ENCODE data around the gene UPK3B.
"Not testable (repeated sequence)": the region's sequence is repeated elsewhere in the genome, so short reads cannot be mapped to it uniquely, and the experiment has no call there.

DNA sequence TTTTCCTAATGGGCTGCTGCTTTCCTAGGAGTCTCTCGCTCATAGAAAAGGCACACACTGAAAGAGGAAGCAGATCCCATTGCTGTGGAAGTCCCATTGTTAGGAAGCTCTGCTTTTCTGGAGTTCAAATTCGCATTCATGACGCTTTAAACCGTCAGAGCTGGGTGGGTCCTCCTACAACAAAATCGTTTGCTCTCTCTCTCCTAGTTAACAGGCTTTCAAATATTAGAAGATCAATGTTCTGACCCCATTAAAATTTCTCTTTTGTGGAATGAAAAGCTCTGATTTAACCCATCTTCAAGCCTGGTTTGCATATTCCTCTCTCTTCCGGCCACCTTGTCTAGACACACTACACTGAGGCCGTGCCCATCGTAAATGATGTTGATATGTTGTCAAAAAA lies 32.8 kb downstream of the UPK3B start, which contains the start of gene SPDYE16:
- TF ChIP-seq, protein P1, sequence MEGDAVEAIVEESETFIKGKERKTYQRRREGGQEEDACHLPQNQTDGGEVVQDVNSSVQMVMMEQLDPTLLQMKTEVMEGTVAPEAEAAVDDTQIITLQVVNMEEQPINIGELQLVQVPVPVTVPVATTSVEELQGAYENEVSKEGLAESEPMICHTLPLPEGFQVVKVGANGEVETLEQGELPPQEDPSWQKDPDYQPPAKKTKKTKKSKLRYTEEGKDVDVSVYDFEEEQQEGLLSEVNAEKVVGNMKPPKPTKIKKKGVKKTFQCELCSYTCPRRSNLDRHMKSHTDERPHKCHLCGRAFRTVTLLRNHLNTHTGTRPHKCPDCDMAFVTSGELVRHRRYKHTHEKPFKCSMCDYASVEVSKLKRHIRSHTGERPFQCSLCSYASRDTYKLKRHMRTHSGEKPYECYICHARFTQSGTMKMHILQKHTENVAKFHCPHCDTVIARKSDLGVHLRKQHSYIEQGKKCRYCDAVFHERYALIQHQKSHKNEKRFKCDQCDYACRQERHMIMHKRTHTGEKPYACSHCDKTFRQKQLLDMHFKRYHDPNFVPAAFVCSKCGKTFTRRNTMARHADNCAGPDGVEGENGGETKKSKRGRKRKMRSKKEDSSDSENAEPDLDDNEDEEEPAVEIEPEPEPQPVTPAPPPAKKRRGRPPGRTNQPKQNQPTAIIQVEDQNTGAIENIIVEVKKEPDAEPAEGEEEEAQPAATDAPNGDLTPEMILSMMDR (IDR thresholded peaks at IDR 0.05), result not testable (repeated sequence)
- not testable (repeated sequence) for TF ChIP-seq POLR2A (IDR thresholded peaks at IDR 0.05); POLR2AphosphoS5 (IDR thresholded peaks at IDR 0.05; ENCODE audit: insufficient read depth in 1 of 2, low read depth in 1 of 2)

Measured in vagina (tissue), 2 donors.